ENCODE results near the gene PSTPIP1. TPM values are rescaled to one million over a fixed set of nuclear protein-coding genes. Genes with fewer than 3 reads are reported as not detected.

Gene PSTPIP1
- total and polyA plus RNA-seq, 2 of the 8 experiments (the other 6 are each of a cell fraction or from before 2014, with no cell fraction given) = 1.6 to 1.8 TPM

- Histone ChIP-seq H2AFZ (ENCODE audit: low read length) (no peak overlapping the region), H3K4me3 (ENCODE audit: extremely low read depth in 1 of 4, insufficient read depth in 2 of 4, low read depth in 3 of 4, low read length in 4 of 4) (no peak overlapping the region), H3K56ac (replicated peaks; ENCODE audit: insufficient read length, low read depth, low read length) (no peak overlapping the region), H2BK5ac (ENCODE audit: low read depth, low read length) (no peak overlapping the region), H3K9ac (replicated peaks in 1 of 4; ENCODE audit: extremely low read depth in 1 of 4, low read depth in 3 of 4, low read length in 3 of 4) (no peak overlapping the region), H4K91ac (replicated peaks; ENCODE audit: insufficient read length, low read length) (no peak overlapping the region), H3K9me3 (ENCODE audit: insufficient read depth in 2 of 2, low read depth in 1 of 2, low read length in 1 of 2) (no peaks in the 10 kb centered on the region), H3K27me3 (replicated peaks in 1 of 4; ENCODE audit: control insufficient read depth in 3 of 4, extremely low read depth in 1 of 4, insufficient read depth in 3 of 4, low read length in 3 of 4) (no peaks in the 10 kb centered on the region; a peak in 1 of 7 replicates), H4K8ac (ENCODE audit: extremely low read depth, insufficient read depth, low read length) (peak overlapping the region; percentile 15; the same call in 1 of the 2 replicates), H3K36me3 (ENCODE audit: control insufficient read depth in 2 of 4, insufficient read depth in 4 of 4, low read length in 3 of 4) (no peaks in the 10 kb centered on the region), H3K18ac (ENCODE audit: extremely low read depth, low read length) (no peak overlapping the region), H2BK12ac (ENCODE audit: low read depth, low read length) (no peak overlapping the region), H2BK15ac (ENCODE audit: low read length) (no peak overlapping the region), H3K4ac (replicated peaks; ENCODE audit: insufficient read length, low read depth, low read length) (no peak overlapping the region), H4K20me1 (replicated peaks in 1 of 2; ENCODE audit: control insufficient read depth in 1 of 2, insufficient read depth in 2 of 2, low read length in 2 of 2) (no peaks in the 10 kb centered on the region), H2AK5ac (ENCODE audit: low read depth, low read length) (no peak overlapping the region), H3K79me1 (ENCODE audit: low read depth, low read length) (no peaks in the 10 kb centered on the region), H3K79me2 (ENCODE audit: control insufficient read depth in 1 of 2, insufficient read depth in 2 of 2, low read length in 2 of 2) (no peaks in the 10 kb centered on the region), H3K23me2 (ENCODE audit: low read depth, low read length) (no peaks in the 10 kb centered on the region), H3K23ac (ENCODE audit: insufficient read length) (no peak overlapping the region), H2BK120ac (replicated peaks; ENCODE audit: low read depth, low read length) (no peak overlapping the region), H3K4me2 (ENCODE audit: insufficient read depth in 1 of 2, low read depth in 2 of 2, low read length in 2 of 2) (no peak overlapping the region), H3K14ac (ENCODE audit: insufficient read length) (no peak overlapping the region), H3K27ac (ENCODE audit: low read depth, low read length) (no peak overlapping the region), H3K4me1 (replicated peaks in 1 of 4; ENCODE audit: control insufficient read depth in 3 of 4, insufficient read depth in 4 of 4, low read length in 3 of 4) (no peaks in the 10 kb centered on the region; a peak in 1 of 7 replicates), H2BK20ac (ENCODE audit: low read length) (no peak overlapping the region), H4K5ac (ENCODE audit: insufficient read length, low read depth, low read length) (no peak overlapping the region)
- ChIA-PET CTCF (ENCODE audit: partially characterized antibody) (interaction anchor here (1.1 to 6.2 kb wide), 4 partner anchors 20 to 41 kb away, joined by 3 to 43 read pairs (median 13); no protein-coding TSS in a partner anchor), POLR2A (ENCODE audit: partially characterized antibody) (no interaction called here)
- FAIRE-seq (no peak), DNase-seq (ENCODE audit: low read depth in 1 of 2, low spot score in 2 of 2) (no peak)
- WGBS, 2 experiments (ENCODE audit: extremely low coverage in 1 of 2, insufficient coverage in 1 of 2, insufficient read length in 1 of 2, insufficient replicate concordance in 2 of 2, low coverage in 1 of 2, low lambda C conversion rate in 2 of 2, missing lambda C conversion rate in 1 of 2) = 78% methylated on average over 6 of the region's 6 CpGs; no CpG with 5 or more reads in 1 of the 2 experiments
- TF ChIP-seq KDM5A (IDR thresholded peaks at IDR 0.05; ENCODE audit: low read length) = no peak
- no peak for TF ChIP-seq GTF2F1 (IDR thresholded peaks at IDR 0.05; ENCODE audit: borderline replicate concordance, low read depth, low read length)
- no peak for TF ChIP-seq RXRA (IDR thresholded peaks at IDR 0.05; ENCODE audit: insufficient read depth, low read depth, low read length)
Measured at GRCh38 chr15:76994496-76994895, 430 bp upstream of the PSTPIP1 start.
